ENCODE results near the gene TP73.

The TP73 gene

DNA sequence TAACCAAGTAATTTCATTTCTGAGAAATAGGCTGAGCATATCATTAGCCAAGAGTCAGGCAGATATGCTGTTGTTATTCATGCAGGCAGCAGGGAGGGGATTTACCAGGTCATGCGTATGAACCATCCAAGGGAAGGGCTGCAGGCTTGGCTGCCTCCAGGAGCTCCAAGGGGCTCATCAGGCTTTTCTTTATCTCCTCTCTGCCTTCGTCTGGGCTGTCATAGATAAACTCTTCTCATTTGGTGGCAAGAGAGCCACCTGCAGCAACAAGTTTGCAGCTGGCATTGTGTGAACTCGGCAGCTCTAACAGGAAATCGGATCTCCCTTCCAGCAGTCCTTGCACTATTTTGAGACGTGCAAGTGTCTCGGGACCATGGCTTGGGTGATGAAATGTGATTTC is 107.5 kb downstream of the TP73 start:
- TF ChIP-seq ZNF565 (CRISPR knock-in tag; conservative IDR thresholded peaks at IDR 0.05; ENCODE audit: low read depth) (no peak), ZNF70 (CRISPR knock-in tag; IDR thresholded peaks at IDR 0.05) (no peak), ZC3H10 (CRISPR knock-in tag; IDR thresholded peaks at IDR 0.05) (no peak), ZNF8 (CRISPR knock-in tag; IDR thresholded peaks at IDR 0.05) (no peak), ZFP30 (CRISPR knock-in tag; IDR thresholded peaks at IDR 0.05) (no peak), ISL1 (CRISPR knock-in tag; IDR thresholded peaks at IDR 0.05) (no peak), GLIS3 (CRISPR knock-in tag; IDR thresholded peaks at IDR 0.05) (no peak), BACH2 (CRISPR knock-in tag; IDR thresholded peaks at IDR 0.05; ENCODE audit: borderline replicate concordance) (no peak), RARB (CRISPR knock-in tag; IDR thresholded peaks at IDR 0.05) (no peak), OSR1 (CRISPR knock-in tag; IDR thresholded peaks at IDR 0.05) (no peak), SNAI2 (CRISPR knock-in tag; IDR thresholded peaks at IDR 0.05) (no peak), PPARA (CRISPR knock-in tag; IDR thresholded peaks at IDR 0.05; ENCODE audit: borderline replicate concordance) (no peak), ESRRG (CRISPR knock-in tag; IDR thresholded peaks at IDR 0.05) (no peak), TOX (CRISPR knock-in tag; IDR thresholded peaks at IDR 0.05; ENCODE audit: borderline replicate concordance) (no peak), TCF4 (CRISPR knock-in tag; IDR thresholded peaks at IDR 0.05; ENCODE audit: borderline replicate concordance) (no peak)
- TF ChIP-seq, protein P1, sequence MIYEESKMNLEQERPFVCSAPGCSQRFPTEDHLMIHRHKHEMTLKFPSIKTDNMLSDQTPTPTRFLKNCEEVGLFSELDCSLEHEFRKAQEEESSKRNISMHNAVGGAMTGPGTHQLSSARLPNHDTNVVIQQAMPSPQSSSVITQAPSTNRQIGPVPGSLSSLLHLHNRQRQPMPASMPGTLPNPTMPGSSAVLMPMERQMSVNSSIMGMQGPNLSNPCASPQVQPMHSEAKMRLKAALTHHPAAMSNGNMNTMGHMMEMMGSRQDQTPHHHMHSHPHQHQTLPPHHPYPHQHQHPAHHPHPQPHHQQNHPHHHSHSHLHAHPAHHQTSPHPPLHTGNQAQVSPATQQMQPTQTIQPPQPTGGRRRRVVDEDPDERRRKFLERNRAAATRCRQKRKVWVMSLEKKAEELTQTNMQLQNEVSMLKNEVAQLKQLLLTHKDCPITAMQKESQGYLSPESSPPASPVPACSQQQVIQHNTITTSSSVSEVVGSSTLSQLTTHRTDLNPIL (CRISPR knock-in tag; IDR thresholded peaks at IDR 0.05; ENCODE audit: low read depth): no peak
- TF ChIP-seq, protein P2, sequence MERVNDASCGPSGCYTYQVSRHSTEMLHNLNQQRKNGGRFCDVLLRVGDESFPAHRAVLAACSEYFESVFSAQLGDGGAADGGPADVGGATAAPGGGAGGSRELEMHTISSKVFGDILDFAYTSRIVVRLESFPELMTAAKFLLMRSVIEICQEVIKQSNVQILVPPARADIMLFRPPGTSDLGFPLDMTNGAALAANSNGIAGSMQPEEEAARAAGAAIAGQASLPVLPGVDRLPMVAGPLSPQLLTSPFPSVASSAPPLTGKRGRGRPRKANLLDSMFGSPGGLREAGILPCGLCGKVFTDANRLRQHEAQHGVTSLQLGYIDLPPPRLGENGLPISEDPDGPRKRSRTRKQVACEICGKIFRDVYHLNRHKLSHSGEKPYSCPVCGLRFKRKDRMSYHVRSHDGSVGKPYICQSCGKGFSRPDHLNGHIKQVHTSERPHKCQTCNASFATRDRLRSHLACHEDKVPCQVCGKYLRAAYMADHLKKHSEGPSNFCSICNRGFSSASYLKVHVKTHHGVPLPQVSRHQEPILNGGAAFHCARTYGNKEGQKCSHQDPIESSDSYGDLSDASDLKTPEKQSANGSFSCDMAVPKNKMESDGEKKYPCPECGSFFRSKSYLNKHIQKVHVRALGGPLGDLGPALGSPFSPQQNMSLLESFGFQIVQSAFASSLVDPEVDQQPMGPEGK (CRISPR knock-in tag; IDR thresholded peaks at IDR 0.05; ENCODE audit: borderline replicate concordance): no peak
- TF ChIP-seq, protein P3, sequence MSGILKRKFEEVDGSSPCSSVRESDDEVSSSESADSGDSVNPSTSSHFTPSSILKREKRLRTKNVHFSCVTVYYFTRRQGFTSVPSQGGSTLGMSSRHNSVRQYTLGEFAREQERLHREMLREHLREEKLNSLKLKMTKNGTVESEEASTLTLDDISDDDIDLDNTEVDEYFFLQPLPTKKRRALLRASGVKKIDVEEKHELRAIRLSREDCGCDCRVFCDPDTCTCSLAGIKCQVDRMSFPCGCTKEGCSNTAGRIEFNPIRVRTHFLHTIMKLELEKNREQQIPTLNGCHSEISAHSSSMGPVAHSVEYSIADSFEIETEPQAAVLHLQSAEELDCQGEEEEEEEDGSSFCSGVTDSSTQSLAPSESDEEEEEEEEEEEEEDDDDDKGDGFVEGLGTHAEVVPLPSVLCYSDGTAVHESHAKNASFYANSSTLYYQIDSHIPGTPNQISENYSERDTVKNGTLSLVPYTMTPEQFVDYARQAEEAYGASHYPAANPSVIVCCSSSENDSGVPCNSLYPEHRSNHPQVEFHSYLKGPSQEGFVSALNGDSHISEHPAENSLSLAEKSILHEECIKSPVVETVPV (CRISPR knock-in tag; IDR thresholded peaks at IDR 0.05): no peak
- no peak for ATAC-seq

DNA sequence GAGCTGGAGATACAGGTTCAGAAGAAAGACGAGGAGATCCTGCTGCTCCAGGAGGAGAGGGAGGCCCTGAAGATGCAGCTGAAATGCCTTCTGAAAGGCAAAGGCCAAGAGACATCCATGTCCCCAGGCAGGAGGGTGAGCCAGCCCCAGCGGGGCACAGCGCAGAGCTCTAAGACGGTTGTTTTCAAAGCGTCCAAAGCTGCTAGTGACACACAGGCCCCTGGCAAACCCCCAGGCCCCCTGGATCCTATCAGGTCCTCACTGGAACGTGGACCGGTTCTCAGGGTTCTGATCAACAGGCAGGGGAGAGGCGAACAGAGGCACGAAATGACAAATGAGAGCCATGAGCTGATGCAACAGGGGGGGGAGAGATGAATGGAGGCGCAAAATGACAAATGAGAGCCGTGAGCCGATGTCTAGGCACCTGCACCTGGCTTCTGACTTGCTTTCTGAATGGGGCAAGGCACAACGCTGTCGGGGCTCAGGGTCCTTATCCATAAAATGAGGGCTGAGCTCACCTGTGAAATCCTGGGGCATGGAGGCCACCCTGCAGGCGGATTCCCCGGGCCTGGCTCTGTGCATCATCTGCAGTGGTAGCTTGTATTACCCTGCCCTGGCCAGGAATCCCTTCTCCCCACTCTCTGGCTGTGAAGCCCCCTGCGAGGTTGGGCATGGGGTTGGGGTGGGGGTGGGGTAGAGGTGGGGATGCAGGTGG is 109.1 kb downstream of the TP73 start:
- ATAC-seq: no peak
- TF ChIP-seq CSDC2 (CRISPR knock-in tag; IDR thresholded peaks at IDR 0.05) (no peak), BACH2 (CRISPR knock-in tag; IDR thresholded peaks at IDR 0.05; ENCODE audit: borderline replicate concordance) (no peak), ZFP30 (CRISPR knock-in tag; IDR thresholded peaks at IDR 0.05) (no peak), TCF4 (CRISPR knock-in tag; IDR thresholded peaks at IDR 0.05; ENCODE audit: borderline replicate concordance) (no peak), ZNF8 (CRISPR knock-in tag; IDR thresholded peaks at IDR 0.05) (no peak), ESRRG (CRISPR knock-in tag; IDR thresholded peaks at IDR 0.05) (no peak)
- TF ChIP-seq, protein P1 (CRISPR knock-in tag; IDR thresholded peaks at IDR 0.05; ENCODE audit: low read depth): no peak

DNA sequence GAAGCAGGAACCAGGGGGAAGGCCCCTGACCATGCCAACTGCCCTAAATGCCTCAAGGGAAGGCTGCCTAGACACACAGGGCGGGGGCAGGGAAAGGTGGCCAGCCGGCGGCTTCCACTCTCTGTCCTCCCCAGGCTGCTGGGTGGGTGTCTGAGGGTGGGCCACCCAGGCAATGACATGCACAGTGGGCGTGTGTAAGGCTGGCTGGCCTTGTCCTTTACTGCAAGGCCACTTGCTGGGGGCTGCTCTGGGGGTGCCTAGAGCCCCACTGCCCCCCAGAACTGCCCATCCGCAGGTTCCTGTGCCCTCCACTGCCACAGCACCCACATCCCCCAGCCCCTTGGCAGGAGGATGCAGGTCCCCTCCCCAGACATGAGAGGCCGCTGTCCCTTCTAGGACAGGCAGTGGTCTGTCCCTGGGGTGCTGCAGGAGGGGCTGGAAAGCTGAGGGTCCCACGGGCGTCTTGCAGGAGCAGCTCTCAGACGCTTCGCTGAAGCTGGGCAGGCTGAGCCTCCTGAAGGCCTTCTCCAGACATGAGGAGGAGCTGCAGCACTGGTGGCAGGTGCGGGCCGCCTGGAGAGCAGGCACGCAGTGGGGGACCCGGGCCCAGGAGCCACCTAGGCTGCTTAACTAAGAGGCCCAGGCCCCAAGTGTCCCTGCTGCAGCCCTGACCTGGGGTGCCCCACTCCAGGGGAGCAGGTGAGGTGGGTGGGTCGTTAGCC is 110.0 kb downstream of the TP73 start:
- ATAC-seq: no peak
- TF ChIP-seq ZFP3 (CRISPR knock-in tag; IDR thresholded peaks at IDR 0.05): no peak
- no peak for TF ChIP-seq ESRRG (CRISPR knock-in tag; IDR thresholded peaks at IDR 0.05)
- TF ChIP-seq ZNF70 (CRISPR knock-in tag; IDR thresholded peaks at IDR 0.05): no peak
- no peak for TF ChIP-seq CSDC2 (CRISPR knock-in tag; IDR thresholded peaks at IDR 0.05)
- TF ChIP-seq GLIS3 (CRISPR knock-in tag; IDR thresholded peaks at IDR 0.05): no peak
- TF ChIP-seq, protein P4, sequence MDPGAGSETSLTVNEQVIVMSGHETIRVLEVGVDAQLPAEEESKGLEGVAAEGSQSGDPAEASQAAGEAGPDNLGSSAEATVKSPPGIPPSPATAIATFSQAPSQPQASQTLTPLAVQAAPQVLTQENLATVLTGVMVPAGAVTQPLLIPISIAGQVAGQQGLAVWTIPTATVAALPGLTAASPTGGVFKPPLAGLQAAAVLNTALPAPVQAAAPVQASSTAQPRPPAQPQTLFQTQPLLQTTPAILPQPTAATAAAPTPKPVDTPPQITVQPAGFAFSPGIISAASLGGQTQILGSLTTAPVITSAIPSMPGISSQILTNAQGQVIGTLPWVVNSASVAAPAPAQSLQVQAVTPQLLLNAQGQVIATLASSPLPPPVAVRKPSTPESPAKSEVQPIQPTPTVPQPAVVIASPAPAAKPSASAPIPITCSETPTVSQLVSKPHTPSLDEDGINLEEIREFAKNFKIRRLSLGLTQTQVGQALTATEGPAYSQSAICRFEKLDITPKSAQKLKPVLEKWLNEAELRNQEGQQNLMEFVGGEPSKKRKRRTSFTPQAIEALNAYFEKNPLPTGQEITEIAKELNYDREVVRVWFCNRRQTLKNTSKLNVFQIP (CRISPR knock-in tag; IDR thresholded peaks at IDR 0.05; ENCODE audit: borderline replicate concordance, low read depth): no peak
- no peak for TF ChIP-seq TCF4 (CRISPR knock-in tag; IDR thresholded peaks at IDR 0.05; ENCODE audit: borderline replicate concordance)
- no peak for TF ChIP-seq ISL1 (CRISPR knock-in tag; IDR thresholded peaks at IDR 0.05)
- no peak for TF ChIP-seq ZNF565 (CRISPR knock-in tag; conservative IDR thresholded peaks at IDR 0.05; ENCODE audit: low read depth)
- TF ChIP-seq, protein P1 (CRISPR knock-in tag; IDR thresholded peaks at IDR 0.05; ENCODE audit: low read depth): no peak
- TF ChIP-seq SNAI2 (CRISPR knock-in tag; IDR thresholded peaks at IDR 0.05): no peak
- no peak for TF ChIP-seq TOX (CRISPR knock-in tag; IDR thresholded peaks at IDR 0.05; ENCODE audit: borderline replicate concordance)
- TF ChIP-seq PPARA (CRISPR knock-in tag; IDR thresholded peaks at IDR 0.05; ENCODE audit: borderline replicate concordance): no peak
- no peak for TF ChIP-seq ZC3H10 (CRISPR knock-in tag; IDR thresholded peaks at IDR 0.05)
- no peak for TF ChIP-seq RARB (CRISPR knock-in tag; IDR thresholded peaks at IDR 0.05)
- TF ChIP-seq, protein P5, sequence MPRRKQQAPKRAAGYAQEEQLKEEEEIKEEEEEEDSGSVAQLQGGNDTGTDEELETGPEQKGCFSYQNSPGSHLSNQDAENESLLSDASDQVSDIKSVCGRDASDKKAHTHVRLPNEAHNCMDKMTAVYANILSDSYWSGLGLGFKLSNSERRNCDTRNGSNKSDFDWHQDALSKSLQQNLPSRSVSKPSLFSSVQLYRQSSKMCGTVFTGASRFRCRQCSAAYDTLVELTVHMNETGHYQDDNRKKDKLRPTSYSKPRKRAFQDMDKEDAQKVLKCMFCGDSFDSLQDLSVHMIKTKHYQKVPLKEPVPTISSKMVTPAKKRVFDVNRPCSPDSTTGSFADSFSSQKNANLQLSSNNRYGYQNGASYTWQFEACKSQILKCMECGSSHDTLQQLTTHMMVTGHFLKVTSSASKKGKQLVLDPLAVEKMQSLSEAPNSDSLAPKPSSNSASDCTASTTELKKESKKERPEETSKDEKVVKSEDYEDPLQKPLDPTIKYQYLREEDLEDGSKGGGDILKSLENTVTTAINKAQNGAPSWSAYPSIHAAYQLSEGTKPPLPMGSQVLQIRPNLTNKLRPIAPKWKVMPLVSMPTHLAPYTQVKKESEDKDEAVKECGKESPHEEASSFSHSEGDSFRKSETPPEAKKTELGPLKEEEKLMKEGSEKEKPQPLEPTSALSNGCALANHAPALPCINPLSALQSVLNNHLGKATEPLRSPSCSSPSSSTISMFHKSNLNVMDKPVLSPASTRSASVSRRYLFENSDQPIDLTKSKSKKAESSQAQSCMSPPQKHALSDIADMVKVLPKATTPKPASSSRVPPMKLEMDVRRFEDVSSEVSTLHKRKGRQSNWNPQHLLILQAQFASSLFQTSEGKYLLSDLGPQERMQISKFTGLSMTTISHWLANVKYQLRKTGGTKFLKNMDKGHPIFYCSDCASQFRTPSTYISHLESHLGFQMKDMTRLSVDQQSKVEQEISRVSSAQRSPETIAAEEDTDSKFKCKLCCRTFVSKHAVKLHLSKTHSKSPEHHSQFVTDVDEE (CRISPR knock-in tag; IDR thresholded peaks at IDR 0.05): no peak
- no peak for TF ChIP-seq ZNF8 (CRISPR knock-in tag; IDR thresholded peaks at IDR 0.05)
- TF ChIP-seq BACH2 (CRISPR knock-in tag; IDR thresholded peaks at IDR 0.05; ENCODE audit: borderline replicate concordance): no peak

All from SK-N-SH treated with all-trans-retinoic acid at 6 μM for 48 hours (cell line).